Activated CD8-positive, alpha-beta memory T cell treated with anti-CD3 and anti-CD28 coated beads, Interleukin-2, amount 50 U/mL, for 1 hour (primary cell): ENCODE data around the gene HDAC1.
"Not testable (repeated sequence)": the region's sequence is repeated elsewhere in the genome, so short reads cannot be mapped to it uniquely, and the experiment has no call there.

ENCODE experiments used
- DNase-seq: peaks from one replicate; pipeline ENCODE4 v3.0.0-alpha.2; 2020; ENCODE audit errors: extremely low read depth

HDAC1 gene

DNA sequence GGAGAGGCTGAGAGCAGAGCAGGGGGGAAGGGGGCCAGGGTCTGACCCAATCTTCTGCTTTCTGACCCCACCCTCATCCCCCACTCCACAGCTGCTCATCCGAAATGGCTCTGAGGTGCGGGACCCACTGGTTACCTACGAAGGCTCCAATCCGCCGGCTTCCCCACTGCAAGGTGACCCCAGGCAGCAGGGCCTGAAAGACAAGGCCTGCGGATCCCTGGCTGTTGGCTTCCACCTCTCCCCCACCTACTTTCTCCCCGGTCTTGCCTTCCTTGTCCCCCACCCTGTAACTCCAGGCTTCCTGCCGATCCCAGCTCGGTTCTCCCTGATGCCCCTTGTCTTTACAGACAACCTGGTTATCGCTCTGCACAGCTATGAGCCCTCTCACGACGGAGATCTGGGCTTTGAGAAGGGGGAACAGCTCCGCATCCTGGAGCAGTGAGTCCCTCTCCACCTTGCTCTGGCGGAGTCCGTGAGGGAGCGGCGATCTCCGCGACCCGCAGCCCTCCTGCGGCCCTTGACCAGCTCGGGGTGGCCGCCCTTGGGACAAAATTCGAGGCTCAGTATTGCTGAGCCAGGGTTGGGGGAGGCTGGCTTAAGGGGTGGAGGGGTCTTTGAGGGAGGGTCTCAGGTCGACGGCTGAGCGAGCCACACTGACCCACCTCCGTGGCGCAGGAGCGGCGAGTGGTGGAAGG is 17.1 kb upstream of the HDAC1 start:
- DNase-seq, result no peak

DNA sequence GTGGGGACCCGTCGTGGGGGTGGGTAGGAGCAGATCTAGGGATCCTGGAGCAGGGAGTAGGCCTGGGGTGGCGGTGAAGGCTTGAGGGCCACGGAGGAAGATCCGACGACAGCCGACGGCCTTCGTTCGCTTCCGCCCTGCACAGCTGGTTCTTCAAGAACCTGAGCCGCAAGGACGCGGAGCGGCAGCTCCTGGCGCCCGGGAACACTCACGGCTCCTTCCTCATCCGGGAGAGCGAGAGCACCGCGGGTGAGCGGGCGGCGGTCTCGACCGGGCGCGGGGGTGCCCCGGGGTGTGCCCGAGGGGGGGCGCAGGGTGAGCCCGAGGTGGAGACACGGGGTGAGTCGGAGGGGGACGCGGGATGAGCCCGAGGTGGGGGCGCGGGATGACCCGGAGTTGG is 16.5 kb upstream of the HDAC1 start:
- DNase-seq, result no peak

DNA sequence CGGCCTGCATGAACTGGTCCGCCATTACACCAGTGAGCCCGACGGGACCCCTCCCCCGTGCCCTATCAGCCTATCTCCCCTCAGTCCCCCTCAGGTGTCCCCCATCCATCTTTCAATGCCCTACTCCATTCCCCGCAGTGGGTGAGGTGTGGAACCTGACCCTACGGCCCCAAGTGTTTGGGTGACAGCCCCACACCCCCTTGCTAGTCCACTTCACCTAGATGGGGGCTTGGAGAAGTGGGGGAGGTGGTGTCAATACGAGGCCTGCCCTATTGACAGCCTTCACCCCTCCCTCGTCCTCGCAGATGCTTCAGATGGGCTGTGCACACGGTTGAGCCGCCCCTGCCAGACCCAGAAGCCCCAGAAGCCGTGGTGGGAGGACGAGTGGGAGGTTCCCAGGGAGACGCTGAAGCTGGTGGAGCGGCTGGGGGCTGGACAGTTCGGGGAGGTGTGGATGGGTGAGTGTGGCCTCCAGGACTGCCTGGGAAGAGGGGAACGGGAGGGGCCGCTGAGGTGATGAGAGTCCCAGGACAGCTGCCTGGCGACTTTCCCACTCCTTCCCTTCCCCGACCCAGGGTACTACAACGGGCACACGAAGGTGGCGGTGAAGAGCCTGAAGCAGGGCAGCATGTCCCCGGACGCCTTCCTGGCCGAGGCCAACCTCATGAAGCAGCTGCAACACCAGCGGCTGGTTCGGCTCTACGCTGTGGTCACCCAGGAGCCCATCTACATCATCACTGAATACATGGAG is 15.7 kb upstream of the HDAC1 start:
- no peak for DNase-seq

DNA sequence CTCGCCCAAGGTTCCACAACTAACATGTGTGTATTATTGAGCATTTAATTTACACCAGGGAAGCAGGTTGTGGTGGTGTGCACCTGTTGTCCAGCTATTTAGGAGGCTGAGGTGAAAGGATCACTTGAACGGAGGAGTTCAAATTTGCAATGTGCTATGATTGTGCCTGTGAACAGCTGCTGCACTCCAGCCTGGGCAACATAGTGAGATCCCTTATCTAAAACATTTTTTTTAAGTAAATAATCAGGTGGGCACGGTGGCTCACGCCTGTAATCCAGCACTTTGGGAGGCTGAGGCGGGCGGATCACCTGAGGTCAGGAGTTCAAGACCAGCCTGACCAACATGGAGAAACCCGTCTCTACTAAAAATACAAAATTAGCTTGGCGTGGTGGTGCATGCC is 7.1 kb upstream of the HDAC1 start:
- not testable (repeated sequence) for DNase-seq

DNA sequence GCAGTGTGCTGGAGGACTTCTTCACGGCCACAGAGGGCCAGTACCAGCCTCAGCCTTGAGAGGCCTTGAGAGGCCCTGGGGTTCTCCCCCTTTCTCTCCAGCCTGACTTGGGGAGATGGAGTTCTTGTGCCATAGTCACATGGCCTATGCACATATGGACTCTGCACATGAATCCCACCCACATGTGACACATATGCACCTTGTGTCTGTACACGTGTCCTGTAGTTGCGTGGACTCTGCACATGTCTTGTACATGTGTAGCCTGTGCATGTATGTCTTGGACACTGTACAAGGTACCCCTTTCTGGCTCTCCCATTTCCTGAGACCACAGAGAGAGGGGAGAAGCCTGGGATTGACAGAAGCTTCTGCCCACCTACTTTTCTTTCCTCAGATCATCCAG is 6.2 kb upstream of the HDAC1 start:
- no peak for DNase-seq

DNA sequence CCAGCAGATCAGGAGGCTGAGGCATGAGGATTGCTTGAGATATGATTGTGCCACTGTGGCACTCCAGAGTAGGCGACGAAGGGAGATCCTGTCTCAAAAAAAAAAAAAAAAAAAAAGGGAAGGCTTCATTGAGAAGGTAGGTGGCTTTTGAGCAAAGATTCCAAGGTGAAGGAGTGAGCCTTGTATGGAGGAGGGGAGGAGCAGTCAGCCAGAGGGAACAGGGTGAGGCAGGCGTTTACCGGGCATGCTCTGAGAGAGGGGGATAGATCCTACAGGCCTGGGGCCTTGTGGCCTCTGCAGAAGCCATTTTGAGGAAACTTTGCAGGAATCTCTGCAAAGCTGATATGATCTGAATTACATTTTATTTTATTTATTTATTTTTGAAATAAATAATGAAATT is 5.1 kb upstream of the HDAC1 start:
- no peak for DNase-seq

DNA sequence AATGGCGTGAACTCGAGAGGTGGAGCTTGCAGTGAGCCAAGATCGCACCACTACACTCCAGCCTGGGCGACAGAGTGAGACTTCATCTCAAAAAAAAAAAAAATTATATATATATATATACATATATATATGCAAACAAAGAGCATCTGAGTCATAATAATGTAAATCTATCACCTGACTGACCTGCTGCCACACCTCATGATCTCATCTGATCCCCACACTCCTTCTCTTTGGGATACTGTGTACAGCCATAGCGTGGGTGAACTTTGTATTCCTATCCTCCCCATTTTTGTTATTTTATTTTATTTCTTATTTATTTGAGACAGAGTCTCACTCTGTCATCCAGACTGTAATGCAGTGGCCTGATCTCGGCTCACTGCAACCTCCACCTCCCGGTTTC is 2.6 kb upstream of the HDAC1 start:
- no peak for DNase-seq

DNA sequence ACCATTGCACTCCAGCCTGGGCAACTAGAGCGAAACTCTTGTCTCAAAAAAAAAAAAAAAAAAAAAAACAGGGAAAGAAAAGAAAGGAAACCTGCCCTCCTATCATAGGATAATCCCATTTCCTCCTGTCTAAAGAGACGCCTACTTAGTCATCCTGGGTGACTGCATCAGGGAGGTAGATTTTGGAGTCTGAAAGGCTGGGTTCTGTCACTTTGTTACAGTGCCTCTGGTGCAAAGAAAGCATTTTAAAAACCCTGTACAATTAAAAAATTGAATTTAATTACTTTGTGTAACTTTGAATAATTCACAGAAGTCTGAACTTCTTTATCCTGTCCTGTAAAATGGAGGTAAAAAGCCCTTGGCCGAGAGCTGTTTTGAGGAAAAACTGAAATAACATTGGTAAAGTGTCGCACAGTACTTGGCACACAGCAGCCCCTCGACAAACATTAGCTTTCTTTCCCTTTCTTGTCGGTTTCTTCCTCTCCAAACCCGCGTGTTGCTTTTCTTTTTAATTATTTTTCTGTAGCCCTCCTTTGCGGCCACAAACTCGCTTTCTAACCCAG is 657 bp upstream of the HDAC1 start:
- DNase-seq, result no peak

DNA sequence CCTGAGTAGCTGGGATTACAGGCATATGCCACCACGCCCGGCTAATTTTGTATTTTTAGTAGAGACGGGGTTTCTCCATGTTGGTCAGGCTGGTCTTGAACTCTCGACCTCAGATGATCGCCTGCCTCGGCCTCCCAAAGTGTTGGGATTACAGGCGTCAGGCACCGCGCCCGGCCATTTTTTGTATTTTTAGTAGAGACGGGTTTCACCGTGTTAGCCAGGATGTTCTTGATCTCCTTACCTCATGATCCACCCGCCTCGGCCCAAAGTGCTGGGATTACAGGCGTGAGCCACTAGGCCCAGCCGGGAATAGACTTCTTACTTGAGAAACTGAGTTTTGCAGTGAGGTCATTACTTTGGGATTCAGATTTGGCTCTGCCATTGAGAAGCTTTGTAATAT is 6.3 kb downstream of the HDAC1 start:
- not testable (repeated sequence) for DNase-seq

DNA sequence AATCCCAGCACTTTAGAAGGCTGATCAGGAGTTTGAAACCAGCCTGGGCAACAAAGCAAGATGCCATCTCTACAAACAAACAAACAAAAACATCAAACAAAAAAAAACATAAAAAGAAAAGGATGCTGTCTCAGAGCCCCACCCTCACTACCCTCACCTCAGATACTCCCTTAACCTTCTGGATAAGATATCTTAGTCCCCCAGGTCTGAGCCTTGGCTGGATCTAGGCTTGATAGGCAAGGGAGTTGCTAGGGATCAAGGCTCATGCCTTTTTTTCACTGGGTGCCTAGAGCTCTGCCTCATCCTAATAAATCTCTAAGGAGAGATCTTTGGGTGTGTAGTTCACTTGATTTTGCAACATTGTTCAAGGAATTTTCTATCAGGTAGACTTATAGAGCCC is 7.4 kb downstream of the HDAC1 start:
- DNase-seq, result no peak

DNA sequence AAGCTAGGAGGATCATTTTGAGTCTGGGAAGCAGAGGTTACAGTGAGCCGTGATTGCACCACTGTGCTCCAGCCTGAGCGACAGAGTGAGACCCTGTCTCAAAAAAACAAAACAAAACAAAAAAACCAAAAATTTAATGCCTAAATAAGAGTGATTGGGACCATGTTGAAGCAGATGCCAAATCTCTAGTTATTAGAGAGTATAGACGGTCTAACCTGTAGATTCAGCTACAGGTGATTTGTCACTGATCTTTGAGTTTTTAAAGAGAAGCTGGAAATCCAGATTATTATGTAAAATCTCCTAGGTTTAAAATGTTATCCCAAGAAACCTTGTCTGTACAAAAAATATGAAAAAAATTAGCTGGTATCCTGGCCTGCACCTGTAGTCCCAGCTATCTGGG is 11.5 kb downstream of the HDAC1 start:
- no peak for DNase-seq

DNA sequence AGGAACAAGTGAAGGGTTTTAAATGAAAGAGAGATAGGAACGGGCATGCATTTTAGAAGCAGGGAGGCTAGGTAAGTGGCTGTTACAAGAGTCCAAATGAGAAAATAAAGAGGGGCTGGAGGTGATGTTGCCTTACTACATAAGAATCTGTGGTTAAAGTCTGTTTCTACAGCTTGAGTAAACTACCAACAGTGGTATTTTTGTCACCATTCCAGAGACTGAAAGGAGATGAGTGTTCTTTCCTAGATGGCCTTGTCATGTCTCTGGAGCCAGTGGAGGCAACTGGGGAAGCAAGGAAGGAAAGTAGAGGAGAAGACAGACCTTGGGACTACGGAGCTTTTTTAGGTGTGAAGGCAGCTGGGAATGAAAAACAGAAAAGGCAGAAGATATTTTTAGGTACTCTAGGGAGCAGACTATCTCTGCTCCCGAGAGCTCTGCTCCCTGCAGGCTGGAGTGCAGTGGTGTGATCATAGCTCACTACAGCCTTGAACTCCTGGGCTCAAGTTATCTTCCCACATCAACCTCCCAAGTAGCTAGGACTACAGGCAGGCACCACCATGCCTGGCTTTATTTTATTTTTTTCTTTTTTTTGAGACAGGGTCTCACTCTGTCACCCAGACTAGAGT is 12.2 kb downstream of the HDAC1 start:
- no peak for DNase-seq

DNA sequence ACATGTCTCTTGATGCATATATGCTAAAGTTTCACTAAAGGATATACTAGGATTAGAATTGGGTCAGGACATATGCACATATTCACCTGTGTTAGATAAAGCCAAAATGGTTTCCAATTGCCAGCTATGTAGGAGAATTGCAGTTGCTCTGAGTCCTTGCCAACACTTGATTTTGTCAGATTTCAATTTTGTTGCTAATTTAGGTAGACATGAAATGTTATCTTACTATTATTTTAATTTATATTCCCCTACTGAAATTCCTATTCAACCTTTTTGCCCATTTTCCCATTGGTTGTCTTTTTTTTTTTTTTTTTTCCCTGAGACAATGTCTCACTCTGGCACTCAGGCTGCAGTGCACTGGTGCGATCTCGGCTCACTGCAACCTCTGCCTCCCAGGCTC is 13.4 kb downstream of the HDAC1 start:
- DNase-seq, result no peak

DNA sequence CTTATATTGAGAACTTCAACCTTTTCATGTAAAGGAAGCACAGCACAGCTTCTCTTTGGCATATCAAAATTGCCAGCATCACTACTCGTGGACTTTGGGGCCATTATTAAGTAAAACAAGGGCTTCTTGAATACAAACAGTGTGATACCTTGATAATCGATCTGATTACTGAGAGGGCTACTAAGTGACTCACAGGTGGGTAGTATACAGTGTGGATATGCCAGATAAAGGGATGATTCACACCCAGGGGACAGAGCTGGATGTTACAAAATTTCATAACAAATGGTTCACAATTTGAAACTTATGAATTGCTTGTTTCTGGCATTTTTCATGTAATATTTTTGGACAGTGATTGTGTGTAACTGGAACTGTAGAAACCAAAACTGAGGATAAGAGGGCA is 15.4 kb downstream of the HDAC1 start:
- DNase-seq, result no peak

DNA sequence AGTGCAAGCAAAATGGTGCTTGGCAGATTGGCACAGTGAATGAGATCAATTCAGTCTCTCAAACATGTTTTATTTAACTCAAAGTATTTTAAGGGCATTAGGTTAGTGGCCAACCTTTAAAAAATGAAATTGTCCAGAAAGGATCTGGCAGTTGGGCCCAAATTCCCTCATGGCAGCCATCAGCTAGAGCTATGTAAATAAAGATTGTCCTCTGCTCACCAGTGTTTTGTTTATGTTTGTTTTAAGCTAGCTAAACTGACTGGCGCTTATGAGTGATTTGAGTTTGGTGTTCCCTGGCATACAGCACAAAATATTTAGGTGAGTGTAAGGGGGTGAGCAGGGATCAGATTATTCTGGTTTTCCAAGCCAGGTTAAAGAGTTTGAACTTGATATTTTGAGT is 18.1 kb downstream of the HDAC1 start:
- no peak for DNase-seq

DNA sequence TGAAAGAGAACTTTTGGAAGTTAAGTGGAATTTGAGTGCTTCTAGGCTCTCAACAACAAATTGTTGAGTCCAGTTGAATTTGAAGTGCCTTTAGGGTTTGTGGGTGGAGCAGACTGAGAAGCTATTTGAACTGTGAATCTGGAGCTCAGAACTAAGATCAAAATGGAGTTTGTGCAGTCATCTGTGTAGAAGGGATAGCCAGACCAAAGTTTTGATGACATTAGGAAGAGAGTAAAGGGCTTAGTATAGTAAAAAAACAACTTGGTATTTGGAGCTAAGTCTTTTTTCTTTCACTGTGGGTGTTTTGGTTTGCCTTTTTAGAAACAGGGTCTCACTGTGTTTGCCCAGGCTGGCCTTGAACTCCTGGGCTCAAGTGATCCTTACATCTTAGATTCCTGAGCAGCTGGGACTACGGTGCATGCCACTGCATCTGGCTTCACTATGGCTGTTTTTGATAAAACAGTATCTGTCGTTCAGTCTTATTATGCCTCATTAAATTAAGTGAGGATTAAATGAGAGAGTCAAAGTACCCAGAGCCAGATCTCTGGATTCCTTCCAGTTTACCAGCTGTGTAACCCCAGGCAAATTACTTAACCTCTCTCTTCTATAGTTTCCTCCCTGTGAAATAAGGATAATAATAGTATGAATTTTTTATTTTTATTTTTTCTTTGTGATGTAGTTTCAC is 20.0 kb downstream of the HDAC1 start:
- DNase-seq, result no peak

DNA sequence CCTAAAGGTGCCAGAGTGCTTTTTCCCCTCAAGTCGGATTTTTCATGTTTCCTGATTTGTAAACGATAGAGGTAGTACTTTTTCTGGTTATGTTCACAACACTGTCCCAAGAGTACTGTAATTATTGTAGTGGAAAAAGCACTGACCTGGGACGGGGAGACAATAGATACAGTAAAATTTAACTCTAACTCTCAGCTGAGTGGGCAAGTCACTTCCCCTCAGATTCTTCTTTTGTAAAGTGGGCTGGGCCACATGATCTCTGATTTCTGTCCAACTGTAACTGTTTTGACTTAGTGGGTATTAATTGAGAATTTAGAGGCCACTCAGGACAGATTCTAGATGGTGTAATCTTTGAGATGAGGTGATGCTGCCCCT is 25.0 kb downstream of the HDAC1 start:
- no peak for DNase-seq

DNA sequence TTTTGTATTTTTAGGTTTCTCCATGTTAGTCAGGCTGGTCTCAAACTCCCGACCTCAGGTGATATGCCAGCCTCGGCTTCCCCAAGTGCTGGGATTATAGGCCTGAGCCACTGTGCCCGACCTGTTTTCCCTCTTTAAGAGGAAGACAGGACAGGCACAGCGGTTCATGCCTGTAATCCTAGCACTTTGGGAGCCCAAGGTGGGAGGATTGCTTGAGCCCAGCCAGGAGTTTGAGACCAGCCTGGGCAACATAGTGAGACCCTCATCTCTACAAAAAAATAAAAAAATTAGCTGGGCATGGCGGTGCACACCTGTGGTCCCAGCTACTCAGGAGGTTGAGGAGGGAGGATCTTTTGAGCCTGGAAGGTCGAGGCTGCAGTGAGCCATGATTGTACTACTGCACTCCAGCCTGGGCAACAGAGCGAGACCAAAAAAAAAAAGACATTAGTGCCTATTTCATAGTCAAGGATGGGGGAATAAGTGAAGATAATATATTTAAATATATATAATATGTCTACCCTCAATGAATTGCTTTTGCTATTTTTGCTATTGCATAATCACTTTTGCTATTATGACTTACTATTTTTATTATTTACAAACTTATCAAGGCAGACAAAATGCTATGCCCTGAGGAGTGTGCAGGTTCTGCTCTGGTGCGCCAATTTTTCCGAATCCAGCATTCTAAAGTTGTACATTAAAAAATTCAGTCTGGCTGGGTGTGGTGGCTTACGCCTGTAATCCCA is 26.4 kb downstream of the HDAC1 start:
- no peak for DNase-seq

DNA sequence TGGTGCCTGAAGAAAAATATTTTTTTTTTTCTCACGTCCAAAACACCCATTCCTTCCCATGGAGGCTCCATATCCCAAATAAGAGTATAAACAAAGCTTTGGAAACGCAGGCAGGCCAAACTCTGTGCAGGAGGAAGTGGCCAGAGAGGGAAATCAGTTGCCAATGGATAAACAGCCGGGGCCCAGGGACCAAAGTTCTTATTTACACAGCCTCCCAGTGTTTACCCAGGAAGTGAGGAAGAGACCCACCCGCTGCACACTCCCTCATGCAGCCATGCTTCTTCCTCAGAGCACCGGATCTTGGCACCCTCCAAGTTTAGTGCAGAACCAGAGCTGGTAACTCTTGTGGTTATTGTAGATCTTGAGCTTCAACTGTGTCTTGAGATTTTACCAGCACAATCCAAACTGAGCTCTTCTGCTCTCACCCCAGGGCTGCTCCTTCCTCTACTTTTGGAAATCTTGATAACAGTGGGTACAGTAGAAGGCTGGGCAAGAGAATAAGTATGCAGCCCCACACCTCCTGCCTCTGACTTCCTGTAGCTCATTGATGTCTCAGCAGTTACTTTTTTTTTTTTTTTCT is 29.9 kb downstream of the HDAC1 start:
- no peak for DNase-seq

DNA sequence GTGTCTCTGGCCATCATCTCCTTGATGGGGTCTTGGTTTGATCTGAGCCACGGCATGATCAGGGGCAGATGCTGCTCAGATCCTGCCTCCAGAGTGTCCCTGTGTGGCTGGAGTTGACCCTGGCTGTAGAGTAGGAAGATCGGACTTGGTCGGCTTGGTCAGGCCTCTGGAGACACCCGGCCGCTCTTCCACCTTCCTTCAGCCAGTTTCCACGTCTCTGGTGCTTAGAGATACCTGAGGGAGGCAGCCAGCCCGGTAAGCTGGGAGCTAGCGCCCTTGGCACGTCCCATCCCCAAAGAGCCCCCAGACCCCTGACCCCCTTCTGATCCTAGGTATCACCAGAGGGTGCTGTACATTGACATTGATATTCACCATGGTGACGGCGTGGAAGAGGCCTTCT is 35.3 kb downstream of the HDAC1 start:
- DNase-seq, result no peak

DNA sequence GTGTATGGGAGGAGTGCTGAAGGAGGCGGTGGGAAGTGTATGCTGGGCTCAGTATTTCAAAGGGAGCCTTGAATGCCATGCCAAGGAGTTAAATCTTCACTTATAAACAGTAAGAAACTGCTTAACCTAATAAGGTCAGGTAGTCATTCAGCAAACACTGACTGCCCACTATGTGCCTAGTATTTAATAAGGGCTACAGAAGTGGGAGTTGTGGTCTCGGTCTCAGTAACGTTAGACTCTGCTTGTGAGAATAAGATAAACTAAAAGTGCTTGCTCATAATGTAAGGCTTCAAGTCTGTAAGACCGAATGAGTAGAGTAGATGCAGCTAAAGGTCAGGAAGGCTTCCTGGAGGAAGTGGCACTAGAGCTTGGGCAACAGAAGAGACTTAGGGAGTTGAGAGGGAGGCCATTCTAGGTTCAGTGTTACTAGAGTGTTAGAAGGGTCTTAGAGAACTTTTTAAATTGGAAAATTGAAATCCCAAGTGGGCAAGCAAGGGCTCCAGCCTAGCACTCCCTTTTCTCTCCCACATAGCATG is 38.1 kb downstream of the HDAC1 start:
- DNase-seq, result no peak
